ENCODE results near the gene ABCG5. TPM values are rescaled to one million over a fixed set of nuclear protein-coding genes. Genes with fewer than 3 reads are reported as not detected.

The ABCG5 gene
- total RNA-seq, 1 experiment from 2014 or later = not detected

- DNase-seq (ENCODE audit: low spot score) = no peak
- Mint-ChIP-seq H3K4me1 (peaks cover 8% of the 10 kb centered on the region), H3K27ac (no peak overlapping the region), H3K36me3 (no peaks in the 10 kb centered on the region), H3K9me3 (no peaks in the 10 kb centered on the region), H3K27me3 (ENCODE audit: low read depth) (no peaks in the 10 kb centered on the region), H3K4me3 (no peak overlapping the region)
- POLR2A ChIA-PET = no interaction called here
- no peak for ATAC-seq
- CTCF ChIA-PET = no interaction called here
- TF ChIP-seq TCF7 (CRISPR knock-in tag; IDR thresholded peaks at IDR 0.05; ENCODE audit: low read depth) (no peak), SMAD4 (CRISPR knock-in tag; IDR thresholded peaks at IDR 0.05) (no peak), STAT6 (CRISPR knock-in tag; conservative IDR thresholded peaks at IDR 0.05; ENCODE audit: low read depth) (no peak), E2F1 (CRISPR knock-in tag; IDR thresholded peaks at IDR 0.05) (no peak), ZBTB43 (CRISPR knock-in tag; IDR thresholded peaks at IDR 0.05) (no peak)
- TF ChIP-seq, protein P1, sequence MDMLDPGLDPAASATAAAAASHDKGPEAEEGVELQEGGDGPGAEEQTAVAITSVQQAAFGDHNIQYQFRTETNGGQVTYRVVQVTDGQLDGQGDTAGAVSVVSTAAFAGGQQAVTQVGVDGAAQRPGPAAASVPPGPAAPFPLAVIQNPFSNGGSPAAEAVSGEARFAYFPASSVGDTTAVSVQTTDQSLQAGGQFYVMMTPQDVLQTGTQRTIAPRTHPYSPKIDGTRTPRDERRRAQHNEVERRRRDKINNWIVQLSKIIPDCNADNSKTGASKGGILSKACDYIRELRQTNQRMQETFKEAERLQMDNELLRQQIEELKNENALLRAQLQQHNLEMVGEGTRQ (CRISPR knock-in tag; IDR thresholded peaks at IDR 0.05) = no peak
Observed at GRCh38 chr2:43839776-43840564, 1.3 kb upstream of the ABCG5 start.

DNA sequence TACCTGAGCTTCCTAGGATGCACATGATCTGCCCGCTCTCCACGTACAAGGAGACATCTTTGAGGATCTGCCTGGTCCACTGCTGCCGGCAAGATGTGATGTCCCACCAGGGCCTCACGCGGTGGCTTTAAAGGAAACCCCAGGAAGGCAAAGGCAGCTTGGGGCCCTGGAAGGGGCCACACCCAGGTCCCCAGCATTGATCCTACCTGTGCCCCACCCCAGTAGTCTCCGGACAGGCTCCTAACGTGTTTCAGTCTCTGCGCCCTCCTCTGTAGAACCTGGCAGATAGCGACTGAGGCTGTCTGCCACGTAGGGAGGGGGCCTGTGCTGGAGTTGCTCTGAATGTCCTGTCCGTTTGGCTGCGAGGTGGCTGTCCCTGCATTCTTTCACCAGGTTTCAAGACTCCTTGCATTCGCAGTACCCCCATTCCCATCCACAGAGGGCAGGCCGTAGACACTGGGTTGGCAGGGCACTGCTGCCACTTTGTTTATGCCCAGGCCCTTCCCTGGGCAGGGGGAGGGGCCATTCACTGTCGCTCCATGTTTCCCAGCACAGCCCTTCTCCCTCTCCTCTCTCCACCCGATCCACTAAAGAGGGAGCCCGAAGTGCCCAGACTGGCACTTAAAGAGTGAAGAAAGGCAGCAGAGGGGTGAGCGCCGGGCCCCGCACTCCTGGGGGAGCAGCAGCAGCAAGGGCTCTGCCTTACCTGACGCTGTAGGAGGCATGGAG, 644 bp downstream of the ABCG5 start:
- POLR2A ChIA-PET = no interaction called here
- ATAC-seq = no peak
- Mint-ChIP-seq H3K36me3 (no peaks in the 10 kb centered on the region), H3K27me3 (ENCODE audit: low read depth) (no peaks in the 10 kb centered on the region), H3K4me3 (no peak overlapping the region), H3K9me3 (no peaks in the 10 kb centered on the region), H3K4me1 (peaks cover 8% of the 10 kb centered on the region), H3K27ac (no peak overlapping the region)
- DNase-seq (ENCODE audit: low spot score) = no peak
- TF ChIP-seq CREB1 (CRISPR knock-in tag; IDR thresholded peaks at IDR 0.05) (no peak), MYBL2 (CRISPR knock-in tag; IDR thresholded peaks at IDR 0.05) (no peak), RELA (CRISPR knock-in tag; IDR thresholded peaks at IDR 0.05; ENCODE audit: borderline replicate concordance) (no peak), ZNF512 (CRISPR knock-in tag; IDR thresholded peaks at IDR 0.05; ENCODE audit: borderline replicate concordance) (no peak), PRRX2 (CRISPR knock-in tag; IDR thresholded peaks at IDR 0.05) (no peak), ATF1 (CRISPR knock-in tag; IDR thresholded peaks at IDR 0.05) (no peak), EMX1 (CRISPR knock-in tag; IDR thresholded peaks at IDR 0.05) (no peak), SP1 (CRISPR knock-in tag; conservative IDR thresholded peaks at IDR 0.05) (no peak), JUN (CRISPR knock-in tag; IDR thresholded peaks at IDR 0.05) (no peak), GRHL2 (CRISPR knock-in tag; IDR thresholded peaks at IDR 0.05; ENCODE audit: insufficient replicate concordance, severe bottlenecking) (no peak), ZNF263 (CRISPR knock-in tag; IDR thresholded peaks at IDR 0.05; ENCODE audit: low read depth) (no peak), AFF4 (CRISPR knock-in tag; IDR thresholded peaks at IDR 0.05; ENCODE audit: borderline replicate concordance) (no peak)
- TF ChIP-seq, protein P2, sequence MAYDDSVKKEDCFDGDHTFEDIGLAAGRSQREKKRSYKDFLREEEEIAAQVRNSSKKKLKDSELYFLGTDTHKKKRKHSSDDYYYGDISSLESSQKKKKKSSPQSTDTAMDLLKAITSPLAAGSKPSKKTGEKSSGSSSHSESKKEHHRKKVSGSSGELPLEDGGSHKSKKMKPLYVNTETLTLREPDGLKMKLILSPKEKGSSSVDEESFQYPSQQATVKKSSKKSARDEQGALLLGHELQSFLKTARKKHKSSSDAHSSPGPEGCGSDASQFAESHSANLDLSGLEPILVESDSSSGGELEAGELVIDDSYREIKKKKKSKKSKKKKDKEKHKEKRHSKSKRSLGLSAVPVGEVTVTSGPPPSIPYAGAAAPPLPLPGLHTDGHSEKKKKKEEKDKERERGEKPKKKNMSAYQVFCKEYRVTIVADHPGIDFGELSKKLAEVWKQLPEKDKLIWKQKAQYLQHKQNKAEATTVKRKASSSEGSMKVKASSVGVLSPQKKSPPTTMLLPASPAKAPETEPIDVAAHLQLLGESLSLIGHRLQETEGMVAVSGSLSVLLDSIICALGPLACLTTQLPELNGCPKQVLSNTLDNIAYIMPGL (CRISPR knock-in tag; IDR thresholded peaks at IDR 0.05) = no peak
- CTCF ChIA-PET = no interaction called here
